ENCODE data around the gene ATF1.

ATF1 gene

GRCh38 chr12:50745861-50746260 lies 18.0 kb upstream of the ATF1 start:
- H4K20me1 ChIP-seq (ENCODE audit: insufficient read depth, low read length) = no peaks in the 10 kb centered on the region

GRCh38 chr12:50746431-50746830 lies 17.5 kb upstream of the ATF1 start:
- H3K79me2 ChIP-seq (ENCODE audit: insufficient read depth, low read length) = no peaks in the 10 kb centered on the region
- H3F3A ChIP-seq (ENCODE audit: insufficient read depth, low read length) = no peaks in the 10 kb centered on the region
- H3K36me3 ChIP-seq (ENCODE audit: insufficient read depth, low read length) = peaks cover 17% of the 10 kb centered on the region
- H3K9me3 ChIP-seq (ENCODE audit: low read length) = no peaks in the 10 kb centered on the region
- no peak overlapping the region for H3K4me2 ChIP-seq (ENCODE audit: low read length)
- no peak overlapping the region for H3K9ac ChIP-seq (ENCODE audit: low read length)
- TF ChIP-seq EZH2 (IDR thresholded peaks at IDR 0.05; ENCODE audit: borderline replicate concordance, low read length) (no peak), CTCF (IDR thresholded peaks at IDR 0.05; ENCODE audit: low read length) (no peak)
- H3K4me3 ChIP-seq (ENCODE audit: low read depth, low read length, poor library complexity, severe bottlenecking) = no peak overlapping the region
- no peaks in the 10 kb centered on the region for H4K20me1 ChIP-seq (ENCODE audit: insufficient read depth, low read length)
- H3K4me1 ChIP-seq (ENCODE audit: insufficient read depth, low read length, severe bottlenecking) = no peaks in the 10 kb centered on the region
- H3K27me3 ChIP-seq (ENCODE audit: insufficient read depth, low read length) = no peaks in the 10 kb centered on the region
- H3K27ac ChIP-seq (ENCODE audit: low read depth, low read length, poor library complexity, severe bottlenecking) = no peak overlapping the region
- H2AFZ ChIP-seq (ENCODE audit: low read length) = no peak overlapping the region
- H3K9me2 ChIP-seq (ENCODE audit: low read depth, low read length) = no peaks in the 10 kb centered on the region

More at GRCh38 chr12:50745861-50746260, 18.0 kb upstream of the ATF1 start:
- H3K27me3 ChIP-seq (ENCODE audit: insufficient read depth, low read length) = no peaks in the 10 kb centered on the region
- no peaks in the 10 kb centered on the region for H3K4me1 ChIP-seq (ENCODE audit: insufficient read depth, low read length, severe bottlenecking)
- no peak overlapping the region for H3K4me3 ChIP-seq (ENCODE audit: low read depth, low read length, poor library complexity, severe bottlenecking)
- H3K9ac ChIP-seq (ENCODE audit: low read length) = no peak overlapping the region
- no peak for TF ChIP-seq EZH2 (IDR thresholded peaks at IDR 0.05; ENCODE audit: borderline replicate concordance, low read length)
- no peak for TF ChIP-seq CTCF (IDR thresholded peaks at IDR 0.05; ENCODE audit: low read length)
- H3K4me2 ChIP-seq (ENCODE audit: low read length) = no peak overlapping the region
- no peaks in the 10 kb centered on the region for H3K79me2 ChIP-seq (ENCODE audit: insufficient read depth, low read length)
- no peaks in the 10 kb centered on the region for H3F3A ChIP-seq (ENCODE audit: insufficient read depth, low read length)
- H2AFZ ChIP-seq (ENCODE audit: low read length) = no peak overlapping the region
- H3K27ac ChIP-seq (ENCODE audit: low read depth, low read length, poor library complexity, severe bottlenecking) = no peak overlapping the region
- H3K9me2 ChIP-seq (ENCODE audit: low read depth, low read length) = no peaks in the 10 kb centered on the region
- H3K36me3 ChIP-seq (ENCODE audit: insufficient read depth, low read length) = peaks cover 23% of the 10 kb centered on the region
- H3K9me3 ChIP-seq (ENCODE audit: low read length) = no peaks in the 10 kb centered on the region

GRCh38 chr12:50747817-50748216 lies 16.1 kb upstream of the ATF1 start:
- H3K36me3 ChIP-seq (ENCODE audit: insufficient read depth, low read length) = peaks cover 11% of the 10 kb centered on the region; the same call in 1 of the 2 replicates
- no peaks in the 10 kb centered on the region for H3K9me2 ChIP-seq (ENCODE audit: low read depth, low read length)
- no peak overlapping the region for H3K9ac ChIP-seq (ENCODE audit: low read length)
- no peaks in the 10 kb centered on the region for H3K4me1 ChIP-seq (ENCODE audit: insufficient read depth, low read length, severe bottlenecking)
- no peak overlapping the region for H3K4me3 ChIP-seq (ENCODE audit: low read depth, low read length, poor library complexity, severe bottlenecking)
- H3K79me2 ChIP-seq (ENCODE audit: insufficient read depth, low read length) = no peaks in the 10 kb centered on the region
- no peaks in the 10 kb centered on the region for H3F3A ChIP-seq (ENCODE audit: insufficient read depth, low read length)
- H2AFZ ChIP-seq (ENCODE audit: low read length) = no peak overlapping the region
- no peaks in the 10 kb centered on the region for H3K9me3 ChIP-seq (ENCODE audit: low read length)
- H3K27ac ChIP-seq (ENCODE audit: low read depth, low read length, poor library complexity, severe bottlenecking) = no peak overlapping the region
- H3K27me3 ChIP-seq (ENCODE audit: insufficient read depth, low read length) = no peaks in the 10 kb centered on the region
- TF ChIP-seq EZH2 (IDR thresholded peaks at IDR 0.05; ENCODE audit: borderline replicate concordance, low read length) = no peak
- TF ChIP-seq CTCF (IDR thresholded peaks at IDR 0.05; ENCODE audit: low read length) = no peak
- H4K20me1 ChIP-seq (ENCODE audit: insufficient read depth, low read length) = no peaks in the 10 kb centered on the region
- H3K4me2 ChIP-seq (ENCODE audit: low read length) = no peak overlapping the region

Measured in OCI-LY1 (cell line).